HT-29 (cell line): ENCODE results near the gene SNX27. TPM values are rescaled to one million over a fixed set of nuclear protein-coding genes. Genes with fewer than 3 reads are reported as not detected.
A peak's percentile ranks its signal among the peaks of the same experiment; 100 is the strongest.

Experiments used
- DNase-seq: peaks from one replicate; pipeline ENCODE4 v3.0.0-alpha.2; 2015; ENCODE audit warnings: low spot score
- total RNA-seq: library from RNA; depleted of rRNA; stranded (reverse); fragments of >200 nt; shearing (Covaris generic); gene quantifications from 2 replicates; pipeline ENCODE4 v1.2.3, GENCODE V29; 2014

The SNX27 gene
- total RNA-seq, 1 experiment from 2014 or later, result 13.3 TPM

DNA sequence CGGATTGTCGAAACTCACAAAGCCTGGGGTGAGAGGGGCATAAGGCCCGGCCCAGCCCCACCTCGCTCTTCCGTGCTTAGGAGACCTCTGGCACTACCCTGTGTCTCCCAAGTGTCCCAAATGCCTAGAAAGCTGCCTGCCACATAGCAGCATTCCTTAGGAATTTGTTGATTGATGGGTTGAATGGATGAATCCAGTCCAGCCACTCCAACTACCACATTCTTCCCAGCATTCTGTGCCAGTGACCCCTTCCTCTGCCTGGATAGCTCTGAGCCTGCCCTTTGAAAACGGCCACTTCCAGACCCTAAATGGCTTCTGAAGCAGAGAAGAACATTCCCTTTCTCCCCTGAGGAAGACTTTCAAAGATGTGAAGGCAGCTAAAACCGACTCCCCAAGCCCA, 93.3 kb downstream of the SNX27 start:
- no peak for DNase-seq

DNA sequence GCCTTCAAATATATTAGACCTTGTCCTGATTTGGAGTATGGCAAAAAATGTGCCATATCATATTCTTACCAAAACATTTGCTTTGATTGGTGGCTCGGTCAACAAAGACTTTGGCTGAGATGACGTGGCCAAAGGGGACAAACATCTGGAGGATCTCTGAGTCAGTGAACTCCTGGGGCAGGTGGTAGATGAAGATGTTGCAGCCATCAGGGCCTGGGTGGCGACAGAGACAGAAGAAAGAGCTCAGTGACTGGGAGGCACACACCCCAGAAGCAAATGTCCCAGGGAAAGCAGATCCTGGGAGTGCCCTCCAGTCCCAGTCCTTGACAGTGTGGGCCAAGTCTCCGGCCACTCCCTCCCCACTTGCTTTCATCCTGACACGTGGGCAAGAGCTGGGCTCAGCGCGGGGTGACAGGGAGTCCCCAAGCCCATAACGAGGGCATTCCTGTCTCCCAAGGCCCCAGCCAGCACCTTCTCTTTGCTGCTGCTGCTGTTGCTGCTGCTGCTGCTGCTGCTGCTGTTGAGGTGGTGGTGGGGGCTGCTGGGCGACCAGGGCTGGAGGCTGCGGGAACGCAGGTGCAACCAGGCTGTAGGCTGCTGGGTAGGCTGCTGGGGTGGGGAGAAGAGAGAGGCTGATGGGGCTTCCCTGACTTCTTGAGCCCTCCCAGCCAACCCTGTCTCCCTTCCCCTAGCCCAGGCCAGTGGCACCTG, 94.1 kb downstream of the SNX27 start:
- peak; percentile 25 for DNase-seq

DNA sequence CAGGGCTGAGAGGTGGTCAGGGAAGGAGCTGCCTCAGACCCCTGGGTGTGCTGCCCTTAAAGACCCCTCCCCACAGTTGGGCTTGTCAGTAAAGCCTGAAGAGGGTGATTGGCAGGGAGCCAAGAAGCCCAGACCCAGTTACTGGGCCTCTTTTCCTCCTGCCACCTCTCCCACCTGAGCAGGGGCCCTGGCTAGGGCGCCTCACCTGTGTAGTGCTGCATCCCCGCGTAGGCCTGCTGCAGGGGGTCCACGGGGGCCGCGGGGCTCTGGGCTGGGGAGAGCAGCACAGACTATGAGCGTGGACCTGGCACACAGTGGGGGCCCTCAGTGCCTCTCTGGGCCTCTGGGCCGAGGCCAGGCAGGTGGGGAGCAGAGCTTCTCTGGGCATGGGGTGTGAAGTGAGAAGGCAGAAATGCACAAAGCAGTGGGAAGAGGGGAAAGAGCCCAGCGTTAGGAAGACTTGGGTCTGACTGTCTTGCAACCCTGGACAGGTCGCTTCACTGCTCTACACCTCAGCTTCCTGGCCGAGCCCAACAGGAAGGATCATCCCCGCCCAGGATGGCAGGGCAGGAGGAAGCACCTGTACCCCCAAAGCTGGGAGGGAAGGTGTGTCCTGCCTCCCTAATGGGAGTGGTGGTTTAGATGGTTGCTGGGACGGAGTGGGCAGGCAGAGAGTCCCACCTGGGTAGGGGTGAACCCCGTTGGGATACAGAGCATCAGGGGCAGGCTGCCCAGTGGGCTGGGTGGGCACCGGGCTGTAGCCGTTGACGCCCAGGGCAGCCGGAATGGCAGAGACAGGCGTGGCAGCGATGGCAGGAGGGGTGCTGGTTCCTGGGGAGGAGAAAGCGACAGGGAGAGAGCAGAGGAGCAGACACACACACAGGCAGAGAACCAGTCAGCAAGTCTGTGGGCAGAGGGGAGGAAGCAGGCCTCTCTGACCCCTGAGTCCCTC, 94.9 kb downstream of the SNX27 start:
- DNase-seq, result no peak

DNA sequence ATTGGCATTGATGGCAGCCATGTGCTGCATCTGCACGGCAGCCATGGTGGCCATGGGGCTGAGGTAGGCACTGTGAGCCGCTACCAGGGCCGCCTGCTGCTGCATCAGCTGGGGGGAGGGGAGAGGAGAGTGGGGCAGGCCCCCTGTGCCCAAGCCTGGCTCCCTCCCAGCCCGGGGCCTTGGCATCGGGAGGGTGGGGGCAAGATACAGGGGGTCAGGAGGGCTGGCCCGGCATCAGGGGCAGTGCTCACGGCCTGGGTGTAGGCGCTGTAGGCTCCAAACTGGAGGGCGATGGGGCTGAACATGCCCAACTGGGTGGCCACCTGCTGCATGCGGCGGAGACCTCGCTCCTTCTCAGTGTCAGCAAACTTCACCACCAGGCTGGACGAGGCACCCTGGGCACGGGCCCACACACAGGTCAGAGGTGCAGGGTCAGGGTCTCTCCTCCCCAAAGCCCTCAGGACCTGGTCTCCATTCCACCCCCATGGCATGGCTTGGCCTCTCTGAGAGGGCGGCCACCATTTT, 95.8 kb downstream of the SNX27 start:
- no peak for DNase-seq

DNA sequence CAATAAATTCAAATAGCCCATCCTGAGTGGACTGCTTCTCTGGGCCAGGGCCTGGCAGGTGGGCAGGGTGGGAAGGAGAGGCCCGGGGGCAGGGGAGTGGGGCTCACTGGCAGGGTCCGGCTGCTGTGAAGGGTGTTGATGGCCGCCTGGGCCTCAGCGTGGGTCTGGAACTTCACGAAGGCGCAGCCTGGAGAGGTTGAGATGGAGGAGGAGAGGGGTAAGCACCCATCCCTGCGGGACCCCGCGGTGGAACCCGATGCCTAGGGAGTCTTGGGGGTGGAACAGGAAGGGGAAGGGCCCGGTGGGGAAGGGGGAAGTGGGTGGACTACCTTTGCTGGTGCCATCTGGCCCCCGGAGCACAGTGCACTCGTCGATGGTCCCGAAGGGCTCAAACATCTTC, 97.0 kb downstream of the SNX27 start:
- DNase-seq, result no peak

DNA sequence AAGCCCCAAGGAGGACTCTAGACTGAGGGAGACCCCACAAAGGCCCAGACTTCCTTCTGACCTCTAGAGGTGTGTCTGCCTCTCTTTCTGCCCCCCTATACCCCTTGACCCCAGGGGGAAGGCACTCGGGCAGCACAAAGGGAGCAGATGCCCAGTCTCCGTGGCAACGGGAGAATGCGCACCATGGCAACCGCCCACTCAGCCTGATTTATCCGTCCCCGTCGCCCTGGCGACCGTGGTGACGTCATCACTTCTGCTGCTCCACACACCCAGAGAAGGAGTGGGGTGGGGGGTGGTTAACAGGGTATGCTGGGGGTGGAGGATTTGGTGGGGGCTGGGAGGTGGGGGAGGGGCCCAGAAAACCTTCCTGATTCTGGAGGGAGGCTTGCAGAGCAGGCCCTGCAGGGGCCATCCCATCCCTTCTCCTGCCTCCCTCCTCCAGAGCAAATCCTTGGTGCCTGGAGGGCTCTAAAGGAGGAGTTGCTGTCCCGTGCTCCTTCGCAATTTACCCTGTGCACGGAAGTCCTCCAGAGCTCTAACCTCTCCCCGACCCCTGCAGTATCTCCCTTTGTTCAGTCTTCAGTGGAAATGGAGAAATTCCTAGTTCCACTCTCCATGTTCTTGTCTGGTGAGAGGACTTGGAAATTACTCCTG, 98.5 kb downstream of the SNX27 start:
- DNase-seq, result no peak

DNA sequence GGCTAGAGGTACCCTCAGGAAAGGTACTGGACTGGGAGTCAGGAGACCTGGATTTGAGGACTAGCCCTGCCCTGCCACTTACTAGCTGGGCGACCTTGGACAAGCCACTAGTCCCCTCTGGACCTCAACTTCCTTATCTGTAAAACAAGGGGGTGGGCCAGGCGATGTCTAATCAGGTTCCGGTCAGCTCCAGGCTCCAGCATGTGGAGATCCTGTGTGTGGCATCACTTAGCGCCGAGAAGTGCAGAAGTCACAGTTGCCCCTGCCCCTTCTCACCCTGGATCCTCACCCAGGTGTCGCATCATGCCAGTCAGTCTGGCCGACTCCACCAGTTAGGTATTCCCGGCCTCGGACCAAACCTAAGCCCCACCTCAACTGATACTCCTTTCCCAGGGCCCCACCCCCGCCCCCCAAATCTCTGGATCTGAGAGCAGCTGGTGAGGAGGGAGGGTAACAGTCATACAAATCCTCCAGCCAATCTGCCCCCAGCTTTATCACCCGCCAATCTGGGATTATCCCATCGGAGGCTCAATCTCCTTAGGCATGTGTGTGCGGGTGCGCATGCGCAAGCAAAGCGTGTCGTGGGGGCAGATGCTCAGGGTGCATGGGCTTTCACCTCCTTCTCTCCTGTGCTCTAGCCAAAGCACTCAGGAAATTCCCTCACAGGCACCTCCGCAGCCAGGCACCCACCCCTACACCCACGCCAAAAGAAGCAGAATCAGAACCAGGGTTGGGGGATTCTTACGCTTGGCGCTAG, 99.4 kb downstream of the SNX27 start:
- DNase-seq, result no peak

DNA sequence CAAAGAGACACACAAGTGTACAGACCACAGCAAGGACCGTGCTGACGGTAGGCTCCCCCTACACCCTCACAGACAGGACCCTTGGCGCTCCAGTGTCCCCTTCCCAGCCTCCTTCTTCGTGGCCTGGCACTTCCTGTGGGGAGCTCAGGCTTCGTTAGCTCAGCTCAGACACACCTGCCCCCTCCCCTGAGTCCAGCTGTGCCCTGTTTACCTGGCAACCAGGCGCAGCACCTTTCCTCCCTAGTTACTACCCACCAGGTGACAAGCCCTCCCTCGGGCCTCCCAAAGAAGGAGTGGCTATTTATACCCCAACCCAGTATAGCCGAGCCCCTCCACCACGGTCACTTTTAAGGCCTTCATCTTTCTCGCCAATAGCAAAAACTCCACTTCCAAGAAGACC, 100.1 kb downstream of the SNX27 start:
- no peak for DNase-seq

DNA sequence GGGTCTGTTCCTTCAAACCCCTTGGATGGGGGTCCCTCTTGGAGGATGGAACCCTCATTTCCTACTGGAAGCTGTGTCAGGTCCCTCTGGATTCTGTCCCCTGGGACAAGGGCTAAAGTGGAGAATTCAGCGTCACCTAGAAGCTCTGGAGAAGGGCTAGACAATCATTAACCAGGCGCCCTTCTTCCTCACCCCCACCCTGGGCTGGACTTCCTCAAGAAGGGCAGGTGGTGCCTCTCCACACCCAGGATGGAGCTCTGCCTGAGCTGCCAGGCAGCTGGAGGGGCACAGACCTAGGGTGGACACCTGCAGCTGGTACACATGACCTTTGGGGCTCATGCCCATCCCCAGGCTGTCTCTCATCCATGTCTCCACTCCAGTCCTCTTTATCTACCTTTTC, 101.2 kb downstream of the SNX27 start:
- DNase-seq, result peak; percentile 84

DNA sequence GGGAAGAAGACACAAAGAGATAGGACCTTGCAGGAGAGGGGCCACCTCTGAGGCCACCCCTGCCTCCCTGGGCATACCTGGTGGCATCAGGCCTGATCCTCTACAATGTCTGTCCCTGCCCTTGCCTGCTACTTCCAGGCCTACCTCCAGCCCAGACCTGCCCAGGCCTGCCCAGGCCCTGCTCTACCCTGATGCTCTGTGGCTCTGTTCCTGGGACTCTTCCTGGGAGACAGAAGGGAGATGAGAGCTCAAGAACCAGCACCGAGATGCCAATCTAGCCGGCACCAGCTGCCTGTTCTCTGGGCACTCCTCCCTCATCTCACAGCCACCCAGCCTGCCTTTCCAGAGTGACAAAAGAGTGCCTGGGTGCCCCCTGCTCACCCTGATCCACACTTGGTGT, 102.0 kb downstream of the SNX27 start:
- DNase-seq, result no peak

DNA sequence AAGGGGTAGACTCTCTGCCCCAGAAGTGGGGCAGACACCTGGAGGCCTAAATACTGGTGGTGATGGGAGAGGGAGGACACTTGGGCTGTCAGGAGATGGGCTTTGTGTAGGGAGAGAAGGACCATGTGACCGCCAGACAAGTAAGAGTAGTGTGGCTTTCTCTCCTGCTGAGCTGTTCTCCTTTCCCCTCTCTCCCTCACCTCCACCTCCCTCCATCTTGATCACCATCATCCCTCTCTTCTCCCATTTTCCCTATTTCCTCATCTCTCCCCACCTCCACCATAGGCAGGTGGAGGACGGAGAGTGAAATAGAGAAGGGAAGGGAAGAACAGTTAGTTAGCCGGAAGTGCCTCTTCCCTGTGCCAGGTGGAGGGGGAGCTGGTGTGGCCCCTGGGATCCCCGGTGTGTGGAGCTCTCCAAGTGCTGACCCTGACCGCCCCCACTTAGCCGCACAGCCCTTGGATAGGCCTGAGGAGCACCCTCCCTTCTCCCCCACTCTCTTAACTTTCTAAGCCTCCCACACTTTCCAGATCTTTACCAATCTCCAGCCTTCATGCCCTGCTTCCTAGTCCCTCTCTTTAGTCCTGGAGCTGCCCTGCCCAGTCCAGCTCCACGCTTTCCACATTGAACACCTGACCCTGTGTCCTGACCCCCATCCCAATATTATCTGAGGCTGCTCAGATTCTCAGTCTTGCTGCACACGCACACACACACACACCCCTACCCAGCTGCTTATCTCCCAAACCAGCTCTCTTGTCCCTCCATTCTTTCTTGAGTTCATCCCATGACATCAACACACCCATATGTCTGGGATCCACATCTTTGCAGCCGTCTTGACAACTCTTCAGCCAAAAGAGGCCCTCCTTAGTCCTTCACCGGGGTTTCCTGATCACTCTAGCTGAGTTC, 103.2 kb downstream of the SNX27 start:
- no peak for DNase-seq

DNA sequence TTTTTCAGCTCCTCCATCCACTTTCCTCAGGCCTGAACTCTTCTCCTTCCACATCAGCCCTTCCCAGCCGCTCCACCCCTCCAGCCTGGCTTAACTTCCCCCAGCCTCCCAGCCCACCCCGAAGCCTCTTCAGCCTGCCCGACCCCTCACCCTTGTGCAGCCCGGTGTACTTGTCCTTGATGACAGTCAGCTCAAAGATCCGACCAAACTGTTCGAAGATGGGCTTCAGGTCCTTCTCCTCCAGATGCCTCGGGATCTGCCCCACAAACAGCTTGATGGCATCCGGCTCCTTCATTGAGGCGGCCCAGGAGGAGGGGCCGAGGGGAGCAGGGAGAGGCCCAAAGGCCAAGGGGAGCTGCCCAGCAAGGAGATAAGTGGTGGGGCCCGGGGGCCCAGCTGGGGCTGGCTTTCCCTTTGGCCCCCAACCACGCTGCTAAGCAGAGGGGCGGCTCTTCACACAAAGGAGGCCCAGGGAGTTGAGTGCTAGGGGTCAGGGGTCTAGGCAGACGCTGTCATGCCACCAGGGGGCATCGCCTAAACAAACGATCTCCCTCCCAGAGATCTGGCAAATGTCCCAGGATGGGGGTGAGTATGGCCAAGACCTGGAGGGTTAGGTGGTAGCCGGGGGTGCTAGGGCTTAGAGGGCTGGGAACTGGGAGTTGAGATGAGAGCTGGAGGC, 104.0 kb downstream of the SNX27 start:
- no peak for DNase-seq

DNA sequence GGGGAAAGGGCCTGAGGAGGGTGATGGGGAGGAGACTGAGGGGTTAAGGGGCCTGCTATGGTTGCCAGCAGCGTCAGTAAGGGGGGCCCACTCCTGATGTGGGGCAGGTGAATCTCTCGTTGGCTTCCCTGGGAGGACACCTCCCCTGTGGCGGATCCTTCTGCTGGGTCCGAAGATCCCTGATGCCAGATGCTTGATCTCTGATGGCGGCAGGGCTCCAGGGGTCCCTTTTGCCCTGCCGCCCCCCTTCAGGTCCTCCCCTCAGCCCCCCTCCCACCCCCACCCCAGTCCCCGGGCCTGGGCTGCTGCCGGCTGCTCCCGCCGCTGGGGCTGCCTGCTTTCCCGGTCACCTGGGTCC, 104.5 kb downstream of the SNX27 start:
- DNase-seq, result no peak

DNA sequence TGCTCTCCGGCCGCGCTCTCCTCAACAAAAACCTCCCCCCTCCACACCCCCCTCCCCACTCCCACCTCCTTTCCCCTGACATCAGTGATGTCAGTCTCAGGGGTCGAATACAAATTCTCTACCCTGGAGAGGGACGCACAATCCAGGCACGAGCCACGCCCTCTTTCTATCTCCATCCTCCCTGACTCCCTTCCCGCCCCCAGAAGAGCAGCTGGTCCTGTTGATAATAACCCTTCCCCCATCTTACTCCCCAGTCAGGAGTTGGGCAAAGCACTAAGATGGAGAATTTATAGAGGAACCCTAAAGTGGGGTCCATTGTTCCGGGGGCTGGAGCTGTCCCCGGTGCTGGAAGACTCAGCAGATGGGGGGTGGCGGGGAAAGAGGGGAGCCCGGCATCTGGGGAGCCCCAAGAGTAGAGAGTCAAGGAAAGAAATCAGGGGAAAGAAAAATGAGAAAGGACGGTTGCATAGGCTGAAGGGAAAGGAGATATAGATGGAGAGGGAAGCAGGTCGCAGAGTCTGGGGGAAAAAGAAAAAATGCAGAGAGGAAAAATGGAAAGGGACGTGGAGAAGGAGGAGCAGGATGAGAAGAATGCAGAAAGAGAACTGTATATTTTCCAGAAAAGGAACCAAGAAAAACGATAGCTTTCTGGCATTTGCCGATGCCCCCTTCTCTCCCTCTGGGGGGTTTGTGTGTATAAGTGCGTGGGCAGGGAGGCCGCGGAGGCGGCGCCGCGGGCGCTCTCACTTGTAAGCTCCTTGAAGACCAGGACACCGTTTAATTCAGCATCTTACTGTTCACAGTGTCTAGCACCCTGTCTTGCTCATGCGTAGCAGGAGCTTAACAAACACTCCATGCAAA, 105.2 kb downstream of the SNX27 start, which contains the start of gene CELF3:
CELF3 (minus strand) TSS at position 33 of the 861 bp plus-strand sequence. CDS start 783 bp downstream, outside the sequence.
- DNase-seq, result no peak

DNA sequence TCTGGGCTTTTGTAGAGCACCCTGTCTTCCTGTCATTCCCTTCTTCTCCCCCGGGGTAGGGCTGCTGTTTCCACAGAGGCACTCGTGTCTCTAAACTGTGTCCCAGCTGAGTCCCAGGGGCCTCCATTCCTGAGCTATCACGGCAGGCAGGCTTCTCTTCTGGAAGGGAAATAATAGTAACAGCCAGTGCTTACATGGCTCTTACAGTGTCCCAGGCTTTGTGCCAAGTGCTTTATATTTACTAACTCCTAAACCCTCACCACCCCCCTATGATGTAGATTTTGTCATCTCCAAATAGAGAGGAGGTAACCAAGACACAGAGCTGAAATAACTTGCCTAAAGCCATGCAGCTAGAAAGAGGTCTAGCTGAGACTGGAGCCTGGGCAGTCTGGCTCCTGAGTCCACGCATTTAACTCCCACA, 106.2 kb downstream of the SNX27 start:
- DNase-seq, result no peak

DNA sequence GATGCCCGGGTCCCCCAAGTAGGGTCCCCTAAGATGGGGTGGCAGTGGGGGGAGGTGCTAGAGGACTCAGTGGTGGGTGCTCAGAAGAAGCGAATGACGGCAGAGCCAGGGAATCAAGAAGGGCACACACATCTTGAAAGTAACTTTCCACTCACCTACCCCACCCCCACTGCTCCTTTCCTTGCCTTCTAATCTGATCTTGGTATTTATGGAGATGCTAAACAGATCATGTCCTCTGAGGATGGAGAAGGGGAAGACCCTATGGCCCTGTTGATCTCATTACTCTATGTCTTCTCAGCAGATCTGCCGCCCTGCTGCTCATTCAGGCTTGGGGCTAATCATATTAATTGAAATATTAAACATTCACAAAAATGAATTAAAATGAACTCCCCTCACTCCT, 106.8 kb downstream of the SNX27 start:
- no peak for DNase-seq

DNA sequence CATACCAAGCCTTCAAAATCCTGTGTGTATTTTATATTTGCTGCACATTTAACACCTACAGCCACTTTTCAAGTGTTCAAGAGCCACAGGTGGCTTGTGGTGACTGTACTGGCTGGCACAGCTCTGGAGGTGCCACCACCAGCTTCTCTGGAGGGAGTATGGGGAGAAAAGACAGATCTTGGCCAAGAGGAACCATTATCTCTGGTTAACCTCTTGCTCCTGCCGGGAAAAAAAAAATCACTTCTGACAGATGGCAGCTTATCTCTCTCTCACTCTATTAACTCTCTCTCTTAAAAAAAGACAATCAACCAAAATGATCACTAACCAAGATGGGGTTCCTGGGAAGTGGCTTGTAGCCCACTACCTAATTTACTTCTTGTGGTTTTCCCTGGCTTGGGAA, 108.3 kb downstream of the SNX27 start:
- no peak for DNase-seq

DNA sequence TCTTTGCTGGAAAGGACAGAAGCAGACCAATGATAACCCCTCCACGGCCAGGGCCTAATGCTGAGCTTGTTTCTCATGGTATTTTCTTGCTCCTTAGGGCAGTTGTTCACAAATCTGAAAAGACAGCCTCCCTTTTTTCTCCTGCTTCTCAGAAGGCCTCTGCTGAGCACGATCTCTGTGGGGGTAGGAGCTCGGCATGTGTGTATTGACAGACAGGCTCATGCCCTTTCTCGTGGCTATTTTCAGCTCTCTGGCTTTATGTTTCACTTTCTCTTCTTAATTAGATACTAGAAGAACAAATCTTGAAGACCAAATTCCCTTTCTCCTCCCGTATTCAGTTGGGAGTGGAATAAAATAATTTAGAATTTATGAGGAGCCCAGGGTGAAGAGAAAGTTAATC, 108.7 kb downstream of the SNX27 start:
- DNase-seq, result no peak
